GM21447 (cell line): ENCODE data around the gene WIPF3.
"Not testable (repeated sequence)": the region's sequence is repeated elsewhere in the genome, so short reads cannot be mapped to it uniquely, and the experiment has no call there.

Experiments used
- ATAC-seq: cut with Tn5 transposase; IDR thresholded peaks from one replicate; pipeline ENCODE4 v1.9.1; 2021; ENCODE audit not compliant: unreplicated experiment

WIPF3 gene

GRCh38 chr7:29946428-29947186 lies 140.3 kb downstream of the WIPF3 start:
- ATAC-seq, result no peak

- no peak for ATAC-seq
These were observed 142.3 kb downstream of the WIPF3 start for GRCh38 chr7:29948587-29948986.

DNA sequence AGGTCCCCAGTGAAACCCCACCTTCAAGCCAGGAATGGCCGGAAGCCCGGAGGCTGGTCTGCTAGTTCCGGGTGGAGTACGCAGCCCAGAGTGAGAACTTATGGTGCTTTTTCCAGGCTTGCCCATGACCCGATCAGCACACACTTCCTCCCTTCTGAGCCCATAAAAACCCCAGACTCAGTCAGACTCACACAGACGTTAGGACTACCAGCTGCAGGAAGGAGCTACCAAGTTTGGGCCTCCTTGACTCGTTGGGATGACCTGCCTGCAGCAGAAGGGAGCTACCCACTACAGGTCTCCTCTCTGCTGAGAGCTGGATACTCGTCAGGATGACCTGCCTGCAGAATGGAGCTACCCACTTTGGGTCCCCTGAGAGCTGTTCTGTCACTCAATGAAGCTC lies 144.2 kb downstream of the WIPF3 start:
- no peak for ATAC-seq

- ATAC-seq, result no peak
These were observed 144.9 kb downstream of the WIPF3 start for GRCh38 chr7:29951206-29951605.

- ATAC-seq, result no peak
These were observed 147.5 kb downstream of the WIPF3 start for GRCh38 chr7:29953726-29954347.

DNA sequence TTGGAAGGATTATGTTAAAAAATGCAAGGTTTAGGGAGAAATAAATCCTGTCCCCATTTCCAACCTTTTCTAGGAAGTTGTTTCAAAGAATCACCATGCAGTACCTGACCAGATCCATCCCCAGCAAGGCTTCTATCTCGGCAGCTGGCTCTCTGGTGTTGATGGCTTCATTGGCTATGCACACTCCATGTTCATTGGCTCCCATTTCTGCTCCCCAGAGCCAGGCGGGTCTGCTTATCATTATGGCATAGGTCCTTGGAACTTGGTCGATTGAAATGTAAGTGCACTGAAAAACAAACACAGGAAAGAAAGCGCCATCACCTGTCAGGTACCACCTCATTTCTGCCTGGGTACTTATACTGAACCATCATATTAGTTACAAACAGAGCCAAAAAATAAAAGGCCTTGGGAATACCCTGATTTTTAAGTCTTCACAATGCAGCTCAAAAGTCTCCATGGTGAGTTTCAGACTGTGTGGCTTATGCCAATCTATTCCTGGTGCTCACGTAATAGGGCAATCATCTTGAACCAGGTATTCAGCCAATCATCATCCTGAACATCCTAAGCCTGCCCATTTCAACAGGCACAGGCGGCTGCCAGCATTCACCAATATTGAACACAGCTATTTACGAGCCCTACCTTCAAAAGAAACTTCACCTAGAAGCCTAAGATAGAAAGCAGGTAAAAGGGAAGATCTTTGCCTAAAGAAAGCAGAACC lies 148.9 kb downstream of the WIPF3 start:
- ATAC-seq, result no peak

GRCh38 chr7:29955799-29956486 lies 149.6 kb downstream of the WIPF3 start:
- ATAC-seq, result peak; percentile 87

DNA sequence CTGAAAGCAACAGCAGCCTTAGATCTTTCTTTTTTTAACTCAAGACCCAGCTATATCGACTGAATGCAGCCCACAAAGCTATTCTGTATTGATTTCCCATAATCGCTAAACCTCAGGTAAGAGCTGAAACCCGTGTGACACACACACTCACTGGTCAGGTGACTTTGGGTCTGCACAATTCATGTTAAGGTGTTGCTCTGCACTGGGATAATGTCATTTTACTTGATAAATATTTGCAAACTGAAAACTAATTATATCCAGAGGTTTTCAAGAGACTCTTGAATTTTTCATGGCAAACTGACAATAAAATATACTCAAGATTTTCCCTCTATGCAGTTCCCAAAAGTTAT lies 150.2 kb downstream of the WIPF3 start:
- ATAC-seq, result no peak

GRCh38 chr7:29957521-29958310 lies 151.4 kb downstream of the WIPF3 start:
- ATAC-seq, result no peak

DNA sequence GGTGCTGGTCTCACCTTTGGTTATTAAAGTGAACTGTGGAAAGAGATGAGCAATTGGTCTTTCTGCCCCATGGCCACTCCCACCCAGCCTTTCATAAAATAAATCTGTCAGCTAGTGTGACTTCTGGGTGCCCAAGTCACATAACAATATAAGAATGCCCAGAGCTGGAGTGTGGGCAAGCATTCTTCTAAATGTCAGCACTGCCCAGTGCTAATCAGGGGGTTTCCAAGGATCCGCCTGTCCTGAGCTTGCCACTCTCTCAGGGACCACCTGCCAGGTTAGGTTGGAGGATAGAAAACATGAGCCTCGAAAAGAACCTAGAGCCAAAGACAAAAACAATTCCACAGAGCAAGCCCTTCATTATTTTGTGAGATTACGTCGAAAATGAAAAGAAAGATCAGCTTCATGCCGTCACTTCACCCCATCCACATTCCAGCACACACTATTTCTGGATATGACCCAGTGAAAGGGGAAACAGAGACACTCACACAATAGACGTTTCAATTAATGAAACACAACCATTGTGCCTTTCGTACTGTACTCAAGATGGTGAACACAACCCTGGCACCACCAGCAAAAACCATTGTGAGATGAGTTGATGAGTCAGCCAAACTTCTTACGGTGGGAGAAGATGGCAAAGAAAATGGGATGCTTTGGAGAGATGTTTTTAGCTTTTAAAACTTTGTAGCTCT lies 152.5 kb downstream of the WIPF3 start:
- no peak for ATAC-seq

GRCh38 chr7:29961611-29962010 lies 155.3 kb downstream of the WIPF3 start:
- not testable (repeated sequence) for ATAC-seq

DNA sequence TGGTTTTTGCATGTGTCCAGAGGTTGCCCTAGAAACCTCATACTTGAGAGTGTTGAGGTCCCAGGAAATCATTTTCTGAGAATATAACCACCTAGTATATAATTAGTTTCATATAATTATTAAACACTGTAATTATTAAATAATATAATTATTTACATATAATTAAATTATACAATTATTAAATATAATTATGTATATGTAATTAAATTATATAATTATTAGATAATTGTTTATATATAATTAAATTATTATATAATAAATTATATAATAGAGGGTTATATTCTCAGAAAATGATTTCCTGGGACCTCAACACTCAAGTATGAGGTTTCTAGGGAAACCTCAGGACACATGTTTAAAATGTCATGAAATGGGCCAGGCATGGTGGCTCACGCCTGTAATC lies 155.7 kb downstream of the WIPF3 start:
- no peak for ATAC-seq

- ATAC-seq, result no peak
These were observed 158.7 kb downstream of the WIPF3 start for GRCh38 chr7:29965030-29965429.
